Right forelimb (tissue), 1 donor: Measurements from ENCODE around the gene TACC2.

Experiments used
- DNase-seq: peaks from one replicate; pipeline ENCODE4 v3.0.0-alpha.2; 2018

The TACC2 gene

GRCh38 chr10:122257041-122257440, 268.1 kb downstream of the TACC2 start:
- no peak for DNase-seq

DNA sequence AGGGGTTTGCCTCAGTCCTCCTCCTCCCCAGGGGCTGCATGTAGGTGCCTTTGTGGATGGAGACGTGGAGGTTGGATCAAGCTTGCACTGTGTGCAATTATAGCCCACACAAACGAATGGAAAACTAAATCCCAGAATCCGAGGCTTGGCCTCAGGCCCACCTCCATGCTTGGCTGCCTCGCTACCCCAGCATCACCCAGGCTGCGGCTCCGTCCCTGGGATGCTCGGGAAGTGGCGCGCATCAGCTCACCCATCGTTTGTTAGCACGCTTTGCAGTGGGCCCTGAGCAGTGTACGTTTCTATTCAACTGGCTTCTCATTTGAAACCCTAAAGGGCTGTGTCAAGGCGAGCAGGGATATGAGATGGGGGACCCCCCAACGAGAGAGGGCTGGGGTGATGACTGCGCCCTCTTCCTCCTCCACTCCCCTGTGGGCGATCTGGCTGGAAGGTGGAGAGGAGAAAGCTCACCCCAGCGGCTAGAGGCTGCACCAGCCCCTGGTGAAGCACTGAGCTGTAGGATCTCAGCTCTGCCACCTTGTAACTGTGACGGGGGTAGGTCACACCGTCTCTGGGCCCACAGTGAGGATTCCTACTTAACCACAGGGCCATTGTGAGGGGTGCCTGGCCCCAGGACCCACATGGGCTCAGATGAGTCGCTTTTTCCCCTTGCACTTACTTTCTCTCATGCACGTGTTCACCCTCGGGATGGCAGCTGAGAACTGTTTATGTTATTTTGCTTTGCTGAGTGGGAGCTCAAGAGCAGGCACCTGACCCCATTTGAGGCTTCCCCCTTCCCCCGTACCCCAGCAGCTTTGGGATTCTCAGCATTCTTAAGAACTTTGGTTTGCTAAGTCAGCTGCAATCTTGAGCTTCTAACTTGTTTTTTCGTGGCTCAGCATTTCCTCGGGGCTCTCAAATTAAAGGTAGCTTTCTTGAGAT, 269.4 kb downstream of the TACC2 start:
- DNase-seq: no peak

DNA sequence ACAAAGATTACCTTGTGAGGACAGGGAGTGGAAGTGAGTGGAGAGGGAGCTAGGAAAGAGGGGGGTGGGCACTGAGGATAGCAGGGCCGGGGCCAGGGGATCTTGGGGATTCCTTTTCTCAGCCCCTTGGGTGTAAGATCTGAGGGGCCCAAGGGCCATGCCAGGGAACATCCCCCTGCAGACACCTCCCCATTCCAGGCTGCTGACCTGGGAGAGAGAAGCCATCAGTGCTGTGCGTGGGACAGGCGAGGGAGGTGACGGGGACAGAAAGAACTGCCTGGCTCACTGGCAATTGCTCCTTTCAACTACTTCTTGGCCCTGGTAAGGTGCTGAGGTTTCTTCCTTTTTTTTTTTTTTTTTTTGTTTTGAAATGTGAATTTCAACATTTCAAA, 270.1 kb downstream of the TACC2 start:
- no peak for DNase-seq

- no peak for DNase-seq
These were observed 272.6 kb downstream of the TACC2 start for GRCh38 chr10:122261584-122261983.

DNA sequence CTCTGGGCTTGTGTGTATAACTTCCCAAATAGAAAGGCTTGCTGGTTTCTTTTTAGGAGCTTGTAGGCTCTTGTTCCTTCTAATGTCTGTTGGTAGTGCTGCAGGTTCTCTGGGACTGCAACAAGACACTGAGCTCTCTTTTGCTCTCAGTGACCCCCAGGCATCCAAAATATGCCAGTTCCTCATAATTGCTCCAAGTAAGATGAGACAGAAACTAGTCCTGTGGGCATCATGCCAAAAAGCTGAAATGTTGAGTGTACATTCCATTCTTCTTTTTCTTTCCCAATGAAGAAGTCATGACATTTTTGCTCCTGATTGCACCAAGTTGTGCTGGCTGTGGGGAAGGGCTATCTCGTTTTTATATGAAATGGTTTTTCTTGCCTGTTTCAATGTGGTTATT, 275.0 kb downstream of the TACC2 start:
- DNase-seq: no peak

DNA sequence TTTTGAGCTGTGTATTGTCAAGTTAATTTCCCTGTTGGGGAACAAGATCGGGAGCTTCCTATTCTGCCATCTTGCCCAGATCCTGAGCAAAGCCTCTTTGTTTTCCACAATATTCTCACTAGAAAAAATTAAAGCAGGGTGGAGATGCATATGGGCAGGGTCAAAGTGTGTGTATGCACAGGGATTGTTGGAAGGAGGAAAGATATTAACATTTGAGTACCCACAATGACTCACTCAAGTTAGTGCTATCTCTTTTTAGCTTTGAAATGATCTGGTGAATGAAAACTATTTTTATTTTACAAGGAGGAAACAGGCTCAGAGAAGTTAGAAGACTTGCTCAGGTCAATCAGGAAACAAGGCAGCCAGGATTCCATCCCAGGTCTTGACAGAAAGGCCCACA, 275.5 kb downstream of the TACC2 start:
- no peak for DNase-seq

GRCh38 chr10:122264931-122265330, 276.0 kb downstream of the TACC2 start:
- DNase-seq: no peak

DNA sequence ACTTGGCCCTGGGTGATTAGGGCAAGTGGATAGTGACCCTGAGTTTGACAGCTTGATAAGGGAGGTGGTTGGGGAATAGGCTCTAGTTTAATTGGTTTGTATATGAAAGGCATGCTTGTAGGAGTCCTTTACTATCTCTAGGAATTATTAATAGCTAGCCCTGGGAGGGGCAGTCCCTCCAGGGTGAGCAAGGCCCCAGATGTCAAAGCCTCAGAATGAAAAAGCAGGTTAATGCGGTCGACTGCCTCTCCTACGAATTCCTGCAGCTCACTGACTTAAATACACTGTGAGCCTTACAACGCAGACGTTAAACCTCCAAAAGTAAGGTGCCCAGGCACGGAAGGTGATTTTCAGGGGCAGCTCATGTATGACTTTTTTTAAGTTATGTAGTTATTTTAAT, 276.9 kb downstream of the TACC2 start:
- no peak for DNase-seq

DNA sequence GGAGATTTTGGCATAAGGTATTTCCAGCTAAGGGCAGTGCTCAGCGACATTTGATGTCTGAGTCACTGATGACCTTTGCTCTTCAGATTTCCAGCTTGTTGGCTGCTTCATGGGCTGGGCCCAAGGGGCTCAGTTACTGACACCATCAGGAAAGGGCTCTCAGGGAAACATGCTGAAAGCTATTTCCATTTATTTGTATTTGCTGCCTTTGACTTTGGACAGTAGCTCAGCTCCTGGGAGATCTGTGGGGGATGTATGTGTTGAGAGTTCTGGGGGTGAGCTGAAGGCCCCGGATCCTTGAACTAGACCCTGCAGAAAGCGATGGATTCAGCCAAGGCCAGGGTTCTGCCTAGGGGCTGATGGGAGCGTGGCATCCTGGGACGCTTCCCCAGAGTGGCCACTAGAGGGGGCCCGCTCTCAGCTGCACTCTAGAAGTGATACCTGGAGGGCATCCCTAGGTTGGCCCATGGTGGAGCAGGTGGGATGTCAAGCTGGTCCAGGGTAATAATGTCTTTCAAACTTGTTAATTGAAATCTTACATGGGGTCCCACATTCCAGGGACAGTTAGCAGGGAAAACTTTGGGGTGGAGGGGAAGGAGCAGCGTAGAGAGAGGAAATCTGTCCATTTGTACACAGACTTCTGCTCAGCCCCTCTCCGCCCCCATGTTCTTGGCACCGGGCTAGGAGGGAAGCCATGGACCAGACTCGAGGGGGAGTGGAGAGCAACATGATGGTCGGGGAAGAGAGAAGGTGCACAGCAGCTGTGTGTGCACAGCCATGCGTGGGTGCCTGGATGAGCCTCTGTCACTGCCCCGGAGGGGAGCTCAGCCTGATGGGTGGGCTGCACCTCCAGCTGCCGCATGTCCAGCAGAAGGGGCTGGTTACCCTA, 279.1 kb downstream of the TACC2 start:
- peak; percentile 73 for DNase-seq

- DNase-seq: no peak
These were observed 280.2 kb downstream of the TACC2 start for GRCh38 chr10:122269059-122269687.

DNA sequence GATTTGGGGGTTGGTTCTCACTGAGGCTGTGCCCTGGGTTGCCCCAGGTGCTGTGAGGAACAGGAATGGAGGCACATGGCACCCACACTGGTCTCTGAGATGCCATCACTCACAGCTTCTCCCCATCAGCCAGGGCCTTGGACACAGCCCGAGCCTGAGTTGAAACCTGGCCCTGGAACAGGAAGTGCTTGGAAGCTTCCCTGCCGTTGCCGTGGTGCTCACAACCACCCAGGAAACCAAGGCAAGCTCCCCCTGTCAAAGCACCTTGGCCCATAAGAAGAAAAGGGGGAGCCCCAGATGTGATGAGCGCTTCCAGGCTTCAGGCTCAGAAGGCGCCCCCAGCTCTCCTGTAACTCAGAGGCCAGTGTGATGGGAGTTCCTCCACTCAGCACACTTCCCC, 282.1 kb downstream of the TACC2 start, which contains the start of gene BTBD16:
Gene BTBD16 (plus strand): TSS at position 221 of the 400 bp plus-strand sequence. CDS start 3,786 bp downstream, outside the sequence.
- DNase-seq: no peak

- no peak for DNase-seq
These were observed 285.1 kb downstream of the TACC2 start for GRCh38 chr10:122273966-122274545.

DNA sequence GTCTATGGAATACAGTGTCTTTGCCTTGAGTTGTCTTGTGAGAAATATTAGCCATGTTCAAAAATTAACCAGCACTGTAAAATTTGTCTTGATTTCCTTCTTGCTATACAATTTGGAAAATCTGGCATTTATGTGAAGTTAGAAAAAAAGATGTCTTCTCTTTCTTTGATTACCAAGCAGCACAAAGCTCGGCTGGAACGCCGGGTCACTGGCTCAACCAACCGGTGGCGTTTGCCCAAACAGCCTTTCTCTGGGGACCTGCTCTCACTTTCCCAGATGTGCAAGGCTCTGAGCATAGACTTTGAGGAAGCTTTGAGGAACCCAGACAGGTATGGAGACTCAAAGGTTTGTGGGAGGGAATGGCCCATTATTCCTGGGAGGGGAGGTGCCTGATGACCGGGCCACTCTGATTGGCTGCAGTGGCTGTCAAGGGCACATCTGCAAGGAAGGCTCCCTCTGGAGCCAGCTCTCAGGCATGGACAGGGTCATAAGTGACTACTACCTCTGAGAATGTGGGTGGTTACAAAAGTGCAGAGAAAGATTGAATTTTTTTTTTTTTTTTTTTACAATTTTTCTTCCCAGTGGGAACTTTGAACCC, 287.7 kb downstream of the TACC2 start:
- DNase-seq: no peak

DNA sequence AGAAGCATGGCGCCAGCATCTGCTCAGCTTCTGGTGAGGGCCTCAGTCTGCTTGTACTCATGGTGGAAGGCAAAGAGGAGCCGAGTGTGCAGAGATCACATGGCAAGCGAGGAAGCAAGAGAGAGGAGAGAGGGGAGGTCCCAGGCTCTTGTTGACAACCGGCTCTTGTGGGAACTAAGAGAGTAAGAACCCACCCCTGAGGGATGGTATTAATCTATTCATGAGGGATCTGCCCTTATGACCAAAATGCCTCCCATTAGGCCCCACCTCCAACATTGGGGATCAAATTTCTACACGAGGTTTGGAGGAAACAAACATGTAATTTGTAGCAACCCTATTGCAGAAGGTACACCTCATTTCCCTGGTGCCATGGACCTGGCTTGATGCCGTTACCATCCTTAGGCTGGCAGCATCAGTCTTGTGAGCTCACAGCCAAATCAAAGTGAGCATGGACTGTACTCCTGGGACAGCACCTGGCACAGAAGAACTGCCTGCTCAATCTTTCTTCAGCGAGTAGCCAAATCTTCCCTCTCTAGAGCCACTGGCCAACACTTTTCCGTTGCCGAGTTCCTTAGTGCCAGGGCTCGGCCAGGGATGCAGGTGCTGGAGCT, 288.7 kb downstream of the TACC2 start:
- no peak for DNase-seq

GRCh38 chr10:122279725-122280141, 290.8 kb downstream of the TACC2 start:
- peak; percentile 61 for DNase-seq

DNA sequence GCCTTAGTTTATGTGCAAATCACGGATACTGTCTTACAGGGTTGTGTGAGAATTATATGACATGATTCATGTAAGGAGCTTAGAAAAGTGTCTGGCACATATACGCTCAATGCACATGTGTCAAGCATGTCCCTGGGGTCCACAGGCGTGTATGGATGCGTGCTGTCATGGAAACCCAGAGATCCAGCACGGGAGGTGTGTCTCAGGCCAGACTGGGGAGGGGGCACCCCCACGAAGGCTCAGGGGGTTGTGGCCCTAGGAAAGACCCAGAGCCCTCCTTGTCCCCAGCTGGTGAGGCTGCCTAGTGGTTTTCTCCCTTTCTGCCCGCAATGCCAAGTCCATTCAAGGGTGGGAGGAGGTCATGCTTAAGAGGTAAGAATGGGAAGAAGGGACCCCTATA, 291.2 kb downstream of the TACC2 start:
- DNase-seq: no peak

DNA sequence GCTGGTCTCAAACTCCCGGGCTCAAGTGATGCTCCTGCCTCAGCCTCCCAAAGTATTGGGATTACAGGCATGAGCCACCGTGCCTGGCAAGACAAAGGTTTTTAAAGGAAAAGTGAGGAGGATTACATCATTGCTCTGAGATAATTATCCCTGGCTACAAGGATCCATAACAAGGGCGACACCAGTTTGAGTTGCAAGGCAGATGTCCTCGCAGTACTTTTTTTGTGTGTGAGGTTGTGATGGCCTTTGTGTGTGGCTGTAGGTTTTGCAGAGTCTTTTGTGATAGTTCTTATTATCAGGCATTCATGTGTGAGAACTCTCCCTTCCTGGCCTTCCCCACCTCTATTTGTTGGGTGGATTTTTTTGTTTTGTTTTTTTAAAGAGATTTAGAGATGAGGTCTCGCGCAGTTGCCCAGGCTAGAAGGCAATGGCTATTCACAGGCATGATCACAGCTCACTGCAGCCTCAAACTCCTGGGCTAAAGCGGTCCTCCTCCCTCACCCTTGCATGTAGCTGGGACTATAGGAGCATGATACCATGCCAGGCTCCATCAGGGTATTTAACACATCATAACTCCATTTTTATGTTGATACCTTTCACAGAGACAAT, 292.2 kb downstream of the TACC2 start:
- no peak for DNase-seq

- DNase-seq: no peak
These were observed 292.8 kb downstream of the TACC2 start for GRCh38 chr10:122281751-122282150.

DNA sequence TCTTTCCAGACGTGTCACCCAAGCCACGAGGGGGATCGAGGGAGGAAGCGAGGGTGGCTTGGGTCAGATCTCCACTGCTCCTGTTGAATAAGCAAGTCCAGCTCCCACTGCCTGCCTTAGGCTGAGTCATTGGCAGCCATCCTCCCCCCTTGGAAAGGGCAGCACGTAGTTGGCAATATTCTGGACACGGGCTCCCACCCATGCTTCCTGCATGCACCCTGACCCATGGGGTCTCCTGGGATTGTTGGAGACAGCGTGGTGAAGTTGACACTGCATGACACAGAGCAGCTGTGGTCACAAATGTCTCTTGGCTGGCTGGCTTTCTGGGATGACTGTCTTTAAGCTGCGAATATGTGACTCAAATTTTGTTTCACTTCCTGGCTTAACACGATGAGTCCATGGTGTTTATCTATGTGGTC, 293.3 kb downstream of the TACC2 start:
- DNase-seq: no peak

DNA sequence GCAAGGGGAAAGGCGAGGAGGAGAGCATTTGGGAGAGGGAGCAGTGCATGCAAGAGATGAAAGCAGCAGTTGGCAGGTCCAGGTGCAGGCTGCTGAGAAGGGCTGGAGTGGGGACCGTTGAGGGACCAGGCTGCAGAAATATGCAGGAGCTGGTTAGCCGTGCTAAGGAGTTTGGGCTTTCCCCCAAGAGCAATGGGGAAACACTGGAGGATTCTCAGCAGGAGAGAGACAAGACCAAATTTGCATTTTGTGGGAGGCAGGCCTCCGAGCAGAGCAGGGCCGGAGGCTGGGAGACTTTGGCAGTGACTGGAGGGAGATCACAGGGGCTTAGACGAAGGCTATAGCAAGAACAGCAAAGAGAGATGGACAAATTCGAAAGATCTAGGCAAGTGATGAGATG, 293.9 kb downstream of the TACC2 start:
- no peak for DNase-seq
